GM12878 (cell line): Measurements from ENCODE around the gene HCFC1. TPM values are rescaled to one million over a fixed set of nuclear protein-coding genes. Genes with fewer than 3 reads are reported as not detected.
A peak's percentile ranks its signal among the peaks of the same experiment; 100 is the strongest.

Experiments
- ATAC-seq: fragments of 200-7000 bp; cut with Tn5 transposase; 3 replicates; pipeline ENCODE4 v1.9.1; 2020; ENCODE audit warnings: mild to moderate bottlenecking, moderate library complexity
- BruUV-seq: library from RNA; stranded (reverse); fragments of 400-500 nt; replicated peaks from 2 replicates; lab custom pipeline; 2021; lab: Mats Ljungman, UMichigan
- CTCF ChIA-PET: fragments of 300-600 bp; sonication (Branson Sonifier 250); formaldehyde crosslinking; extraction: SDS; loops from one replicate; lab custom pipeline; 2021; ENCODE audit warnings: inconsistent platforms; lab: Yijun Ruan, JAX
- POLR2A ChIA-PET: fragments of 350-600 bp; formaldehyde crosslinking; extraction: SDS; loops from one replicate; lab custom pipeline; 2021; ENCODE audit warnings: inconsistent platforms; lab: Charles Lee
- RAD21 ChIA-PET: fragments of 300-600 bp; sonication (Branson Sonifier 250); formaldehyde crosslinking; loops from one replicate; lab custom pipeline; 2023; ENCODE audit warnings: antibody characterized with exemption; ENCODE audit not compliant: unreplicated experiment; lab: Charles Lee
- SMC1A ChIA-PET: fragments of 300-600 bp; sonication (Branson Sonifier 250); formaldehyde crosslinking; loops from one replicate; lab custom pipeline; 2023; ENCODE audit not compliant: unreplicated experiment, uncharacterized antibody; lab: Charles Lee
- DNase-seq: peaks from one replicate; pipeline ENCODE4 v3.0.0-alpha.2; 2011; ENCODE audit warnings: low read depth, low spot score
- FAIRE-seq: peaks from 3 replicates; lab custom pipeline; 2011; peaks lifted over from hg19 to GRCh38; lab: Jason Lieb, UNC
- H2AFZ ChIP-seq: 2 replicates; pipeline ENCODE4 v1.6.0; 2011; ENCODE audit warnings: low read depth, low read length, control low read depth; ENCODE audit not compliant: control insufficient read depth
- H3K27ac ChIP-seq: 2 replicates; pipeline ENCODE4 v1.5.1; 2011; ENCODE audit warnings: control low read depth; ENCODE audit not compliant: control insufficient read depth, insufficient read depth
- H3K27me3 ChIP-seq, 2 experiments: replicated peaks in 1 of 2; 2 replicates each; pipeline versions ENCODE4 v1.6.0 to v1.6.1; 2011; ENCODE audit warnings: low read length in 1 of 2; ENCODE audit not compliant: control insufficient read depth in 2 of 2, insufficient read depth in 2 of 2
- H3K36me3 ChIP-seq, 2 experiments: 2 replicates each; pipeline ENCODE4 v1.5.1; 2011; ENCODE audit warnings: low read length in 1 of 2; ENCODE audit not compliant: control insufficient read depth in 2 of 2, insufficient read depth in 2 of 2
- H3K4me1 ChIP-seq: 2 replicates; pipeline ENCODE4 v1.6.1; 2011; ENCODE audit warnings: mild to moderate bottlenecking, low read length, moderate library complexity, mixed read lengths; ENCODE audit not compliant: control insufficient read depth, insufficient read depth
- H3K4me2 ChIP-seq: 2 replicates; pipeline ENCODE4 v1.6.0; 2011; ENCODE audit warnings: control low read depth; ENCODE audit not compliant: control insufficient read depth, insufficient read depth
- H3K4me3 ChIP-seq: fragments of 200-600 bp; sonication (generic); 2 replicates; pipeline ENCODE4 v1.5.1; 2016
- H3K79me2 ChIP-seq: 2 replicates; pipeline ENCODE4 v1.6.0; 2011; ENCODE audit warnings: low read length; ENCODE audit not compliant: control insufficient read depth, insufficient read depth
- H3K9ac ChIP-seq: 2 replicates; pipeline ENCODE4 v1.8.0; 2011; ENCODE audit warnings: low read length, control low read depth, mixed read lengths; ENCODE audit not compliant: control insufficient read depth, insufficient read depth
- H3K9me3 ChIP-seq: replicated peaks from 3 replicates; pipeline ENCODE4 v1.5.1; 2011; ENCODE audit warnings: mild to moderate bottlenecking, low read length; ENCODE audit not compliant: control insufficient read depth, insufficient read depth
- H4K20me1 ChIP-seq: 2 replicates; pipeline ENCODE4 v1.6.0; 2011; ENCODE audit not compliant: control insufficient read depth, insufficient read depth
- KAT2A ChIP-seq: conservative IDR thresholded peaks from 2 replicates; pipeline ENCODE4 v1.6.1; 2011; ENCODE audit warnings: low read depth, low read length; ENCODE audit not compliant: control insufficient read depth
- MTA3 ChIP-seq: IDR thresholded peaks from 2 replicates; pipeline ENCODE4 v1.6.1; 2012; ENCODE audit warnings: low read length, inconsistent platforms, borderline replicate concordance
- NBN ChIP-seq: fragments of 450-650 bp; IDR thresholded peaks from 2 replicates; pipeline ENCODE4 v1.6.1; 2016
- NR2F1 ChIP-seq: fragments of 450-650 bp; conservative IDR thresholded peaks from 2 replicates; pipeline ENCODE4 v1.6.1; 2017; ENCODE audit warnings: mild to moderate bottlenecking
- PAX8 ChIP-seq: fragments of 450-650 bp; IDR thresholded peaks from 2 replicates; pipeline ENCODE4 v1.6.1; 2017; ENCODE audit warnings: mild to moderate bottlenecking, moderate library complexity
- POLR2A ChIP-seq: IDR thresholded peaks from 2 replicates; pipeline ENCODE4 v1.6.1; 2011; ENCODE audit warnings: low read depth, mild to moderate bottlenecking, low read length
- RAD21 ChIP-seq: IDR thresholded peaks from 2 replicates; pipeline ENCODE4 v1.6.1; 2011; ENCODE audit warnings: mild to moderate bottlenecking, low read depth, low read length, moderate library complexity; ENCODE audit not compliant: insufficient read depth
- SIX5 ChIP-seq: IDR thresholded peaks from 2 replicates; pipeline ENCODE4 v1.6.1; 2011; ENCODE audit warnings: mild to moderate bottlenecking, low read depth, low read length, moderate library complexity; ENCODE audit not compliant: severe bottlenecking
- TAF1 ChIP-seq: IDR thresholded peaks from 2 replicates; pipeline ENCODE4 v1.6.1; 2011; ENCODE audit warnings: mild to moderate bottlenecking, low read depth, low read length, borderline replicate concordance
- ZZZ3 ChIP-seq: IDR thresholded peaks from 2 replicates; pipeline ENCODE4 v1.6.1; 2011; ENCODE audit warnings: low read depth; ENCODE audit not compliant: control insufficient read depth, insufficient read length
- WGBS: methylation state at CpG from one replicate; pipeline ENCODE4 v1.1.6; 2016; ENCODE audit warnings: low lambda C conversion rate; ENCODE audit not compliant: insufficient replicate concordance, insufficient coverage; ENCODE audit errors: missing lambda C conversion rate; 5-methylcytosine and 5-hydroxymethylcytosine counted together
- in situ Hi-C: fragments of 300-500 bp; cut with MboI; formaldehyde crosslinking; loops from 9 replicates; pipeline ENCODE4 v1.14.3; 2018; ENCODE audit warnings: mixed read lengths
- intact Hi-C: fragments of 100-400 bp; cut with micrococcal nuclease; formaldehyde crosslinking; loops from one replicate; pipeline ENCODE4 v1.14.2; 2022; ENCODE audit not compliant: unreplicated experiment
- polyA plus RNA-seq, 11 experiments: library from polyadenylated mRNA; depleted of rRNA in 4 of 11; unstranded in 6 of 11; stranded (reverse) in 5 of 11; fragments of >200 nt; fragmentation: Nextera tagmentation in 4 of 11; fragmentation: Illumina TruSeq in 1 of 11; extraction: Ambion mirVana in 4 of 11; extraction: Trizol in 1 of 11; gene quantifications; 1 replicate in 1 of 11; 2 replicates in 10 of 11; pipeline versions ENCODE4 v1.2.1 to v1.2.3, GENCODE V29; 2011 to 2016; ENCODE audit warnings: inconsistent platforms in 2 of 11, missing spikeins in 2 of 11, low read depth in 1 of 11
- total RNA-seq, 4 experiments: library from RNA; depleted of rRNA in 3 of 4; stranded (reverse); fragments of >200 nt in 3 of 4; fragmentation: Illumina TruSeq in 1 of 4; extraction: Trizol in 1 of 4; gene quantifications; 2 replicates each; pipeline versions ENCODE4 v1.2.1 to v1.2.3, GENCODE V29; 2013 to 2021
- TF ChIP-seq, protein P1 (sequence below): fragments of 450-650 bp; formaldehyde crosslinking; IDR thresholded peaks from 2 replicates; pipeline ENCODE4 v1.4.0; 2020; ENCODE audit warnings: mild to moderate bottlenecking, moderate library complexity

Gene HCFC1
- total and polyA plus RNA-seq, 10 of the 15 experiments (the other 5 are each of a cell fraction or from before 2014, with no cell fraction given), result 3.9 to 92.7 (median 23.5) TPM

DNA sequence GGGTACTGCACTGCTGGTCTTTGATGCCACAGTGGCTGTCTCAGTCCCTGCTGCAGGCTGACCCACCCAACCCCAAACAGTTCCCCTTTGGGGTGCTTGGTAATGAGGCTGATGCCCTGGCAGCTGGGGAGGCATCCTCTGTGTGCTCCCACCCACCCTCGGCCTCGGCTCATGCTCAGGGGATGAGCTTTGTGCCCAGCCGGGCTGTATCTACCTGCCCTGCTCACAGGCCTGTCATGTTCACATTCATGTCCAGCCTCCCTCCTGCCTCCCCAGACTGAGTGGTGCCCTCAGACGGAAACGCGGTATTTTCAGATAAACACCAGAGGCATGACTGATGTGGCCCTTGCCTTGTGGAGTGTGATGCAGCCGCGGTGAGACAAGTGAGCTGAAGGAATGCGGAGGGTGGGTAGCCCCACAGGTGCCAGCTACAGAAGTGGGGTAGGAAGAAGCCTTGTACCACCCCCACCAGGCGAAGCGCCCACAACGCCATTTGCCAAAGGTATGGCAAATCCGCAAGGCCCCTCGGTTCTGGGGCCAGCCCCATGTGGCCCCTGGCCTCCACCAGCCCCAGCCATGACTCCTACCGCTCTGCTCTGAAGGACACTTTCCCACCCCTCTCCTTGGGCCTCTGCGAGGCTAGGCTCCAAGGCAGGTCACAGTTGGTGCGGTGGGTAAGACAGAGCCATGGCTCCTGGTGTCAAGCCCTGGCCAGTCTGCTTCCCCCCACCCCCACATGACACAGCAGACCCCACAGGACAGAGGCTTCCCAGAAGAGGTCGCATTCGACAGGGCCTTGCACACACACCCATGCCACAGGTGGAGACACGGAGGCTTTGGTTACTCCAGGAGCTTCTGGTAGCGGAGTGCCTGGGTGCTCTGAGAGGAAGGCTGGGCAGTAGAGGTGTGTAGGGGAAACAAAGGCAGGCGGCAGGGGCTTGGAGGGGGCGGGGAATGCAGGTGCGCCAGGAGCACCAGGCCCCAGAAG lies 25.4 kb downstream of the HCFC1 start:
- DNase-seq, result no peak
- 89% methylated on average over 24 of the region's 24 CpGs for WGBS
- ChIA-PET CTCF (interaction anchor here (0.9 to 8.7 kb wide), 22 partner anchors 8 to 183 kb away, joined by 3 to 172 read pairs (median 6); partner anchors contain the start of genes ARHGAP4, HCFC1, IDH3G and NAA10), POLR2A (interaction anchor here (1.3 kb wide), 1 partner anchor 18 kb away, joined by 3 read pairs; no protein-coding TSS in a partner anchor), RAD21 (interaction anchor here (0.6 to 4.6 kb wide), 8 partner anchors 18 to 182 kb away, joined by 3 to 59 read pairs (median 5); partner anchors contain the start of gene ARHGAP4), SMC1A (interaction anchor here (0.8 to 6.5 kb wide), 4 partner anchors 21 to 192 kb away, joined by 3 to 61 read pairs (median 4); partner anchors contain the start of gene ARHGAP4)
- H3K4me2 ChIP-seq, result no peak overlapping the region
- in situ Hi-C loops (no loop called here), intact Hi-C loops (loop anchor here (5.0 kb wide), 1 partner anchor 989 kb away; no protein-coding TSS in a partner anchor)
- H3K9ac ChIP-seq, result no peak overlapping the region
- no peak overlapping the region for H3K27ac ChIP-seq
- no peak overlapping the region for H3K4me3 ChIP-seq
- no peak overlapping the region for H2AFZ ChIP-seq
- peaks cover 0 to 16% of the 10 kb centered on the region in 2 experiments; a peak in 3 of 4 replicates for H3K36me3 ChIP-seq
- BruUV-seq, result no TSS peak
- no peaks in the 10 kb centered on the region for H3K79me2 ChIP-seq
- H3K9me3 ChIP-seq, result no peaks in the 10 kb centered on the region
- ATAC-seq, result no peak
- H4K20me1 ChIP-seq, result no peaks in the 10 kb centered on the region
- no peaks in the 10 kb centered on the region for H3K4me1 ChIP-seq
- TF ChIP-seq RAD21 (no peak), PAX8 (no peak), POLR2A (peak; percentile 57), MTA3 (peak; percentile 37; the same call in 1 of the 2 replicates), KAT2A (no peak), ZZZ3 (no peak), SIX5 (no peak), NR2F1 (no peak), TAF1 (no peak), NBN (no peak)
- TF ChIP-seq, protein P1, sequence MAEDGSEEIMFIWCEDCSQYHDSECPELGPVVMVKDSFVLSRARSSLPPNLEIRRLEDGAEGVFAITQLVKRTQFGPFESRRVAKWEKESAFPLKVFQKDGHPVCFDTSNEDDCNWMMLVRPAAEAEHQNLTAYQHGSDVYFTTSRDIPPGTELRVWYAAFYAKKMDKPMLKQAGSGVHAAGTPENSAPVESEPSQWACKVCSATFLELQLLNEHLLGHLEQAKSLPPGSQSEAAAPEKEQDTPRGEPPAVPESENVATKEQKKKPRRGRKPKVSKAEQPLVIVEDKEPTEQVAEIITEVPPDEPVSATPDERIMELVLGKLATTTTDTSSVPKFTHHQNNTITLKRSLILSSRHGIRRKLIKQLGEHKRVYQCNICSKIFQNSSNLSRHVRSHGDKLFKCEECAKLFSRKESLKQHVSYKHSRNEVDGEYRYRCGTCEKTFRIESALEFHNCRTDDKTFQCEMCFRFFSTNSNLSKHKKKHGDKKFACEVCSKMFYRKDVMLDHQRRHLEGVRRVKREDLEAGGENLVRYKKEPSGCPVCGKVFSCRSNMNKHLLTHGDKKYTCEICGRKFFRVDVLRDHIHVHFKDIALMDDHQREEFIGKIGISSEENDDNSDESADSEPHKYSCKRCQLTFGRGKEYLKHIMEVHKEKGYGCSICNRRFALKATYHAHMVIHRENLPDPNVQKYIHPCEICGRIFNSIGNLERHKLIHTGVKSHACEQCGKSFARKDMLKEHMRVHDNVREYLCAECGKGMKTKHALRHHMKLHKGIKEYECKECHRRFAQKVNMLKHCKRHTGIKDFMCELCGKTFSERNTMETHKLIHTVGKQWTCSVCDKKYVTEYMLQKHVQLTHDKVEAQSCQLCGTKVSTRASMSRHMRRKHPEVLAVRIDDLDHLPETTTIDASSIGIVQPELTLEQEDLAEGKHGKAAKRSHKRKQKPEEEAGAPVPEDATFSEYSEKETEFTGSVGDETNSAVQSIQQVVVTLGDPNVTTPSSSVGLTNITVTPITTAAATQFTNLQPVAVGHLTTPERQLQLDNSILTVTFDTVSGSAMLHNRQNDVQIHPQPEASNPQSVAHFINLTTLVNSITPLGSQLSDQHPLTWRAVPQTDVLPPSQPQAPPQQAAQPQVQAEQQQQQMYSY (CRISPR knock-in tag), result no peak
- H3K27me3 ChIP-seq, result no peaks in the 10 kb centered on the region
- FAIRE-seq, result no peak
